GM12878 (cell line): ENCODE measurements around the gene IHH. TPM values are rescaled to one million over a fixed set of nuclear protein-coding genes. Genes with fewer than 3 reads are reported as not detected.

Experiments used
- ATAC-seq: fragments of 200-7000 bp; cut with Tn5 transposase; 3 replicates; pipeline ENCODE4 v1.9.1; 2020; ENCODE audit warnings: mild to moderate bottlenecking, moderate library complexity
- BruUV-seq: library from RNA; stranded (reverse); fragments of 400-500 nt; replicated peaks from 2 replicates; lab custom pipeline; 2021; lab: Mats Ljungman, UMichigan
- CTCF ChIA-PET: fragments of 300-600 bp; sonication (Branson Sonifier 250); formaldehyde crosslinking; extraction: SDS; loops from one replicate; lab custom pipeline; 2021; ENCODE audit warnings: inconsistent platforms; lab: Yijun Ruan, JAX
- POLR2A ChIA-PET: fragments of 350-600 bp; formaldehyde crosslinking; extraction: SDS; loops from one replicate; lab custom pipeline; 2021; ENCODE audit warnings: inconsistent platforms; lab: Charles Lee
- RAD21 ChIA-PET: fragments of 300-600 bp; sonication (Branson Sonifier 250); formaldehyde crosslinking; loops from one replicate; lab custom pipeline; 2023; ENCODE audit warnings: antibody characterized with exemption; ENCODE audit not compliant: unreplicated experiment; lab: Charles Lee
- SMC1A ChIA-PET: fragments of 300-600 bp; sonication (Branson Sonifier 250); formaldehyde crosslinking; loops from one replicate; lab custom pipeline; 2023; ENCODE audit not compliant: unreplicated experiment, uncharacterized antibody; lab: Charles Lee
- DNase-seq: peaks from one replicate; pipeline ENCODE4 v3.0.0-alpha.2; 2011; ENCODE audit warnings: low read depth, low spot score
- FAIRE-seq: peaks from 3 replicates; lab custom pipeline; 2011; peaks lifted over from hg19 to GRCh38; lab: Jason Lieb, UNC
- H2AFZ ChIP-seq: 2 replicates; pipeline ENCODE4 v1.6.0; 2011; ENCODE audit warnings: low read depth, low read length, control low read depth; ENCODE audit not compliant: control insufficient read depth
- H3K27ac ChIP-seq: 2 replicates; pipeline ENCODE4 v1.5.1; 2011; ENCODE audit warnings: control low read depth; ENCODE audit not compliant: control insufficient read depth, insufficient read depth
- H3K27me3 ChIP-seq, 2 experiments: replicated peaks in 1 of 2; 2 replicates each; pipeline versions ENCODE4 v1.6.0 to v1.6.1; 2011; ENCODE audit warnings: low read length in 1 of 2; ENCODE audit not compliant: control insufficient read depth in 2 of 2, insufficient read depth in 2 of 2
- H3K36me3 ChIP-seq, 2 experiments: 2 replicates each; pipeline ENCODE4 v1.5.1; 2011; ENCODE audit warnings: low read length in 1 of 2; ENCODE audit not compliant: control insufficient read depth in 2 of 2, insufficient read depth in 2 of 2
- H3K4me1 ChIP-seq: 2 replicates; pipeline ENCODE4 v1.6.1; 2011; ENCODE audit warnings: mild to moderate bottlenecking, low read length, moderate library complexity, mixed read lengths; ENCODE audit not compliant: control insufficient read depth, insufficient read depth
- H3K4me2 ChIP-seq: 2 replicates; pipeline ENCODE4 v1.6.0; 2011; ENCODE audit warnings: control low read depth; ENCODE audit not compliant: control insufficient read depth, insufficient read depth
- H3K4me3 ChIP-seq: fragments of 200-600 bp; sonication (generic); 2 replicates; pipeline ENCODE4 v1.5.1; 2016
- H3K79me2 ChIP-seq: 2 replicates; pipeline ENCODE4 v1.6.0; 2011; ENCODE audit warnings: low read length; ENCODE audit not compliant: control insufficient read depth, insufficient read depth
- H3K9ac ChIP-seq: 2 replicates; pipeline ENCODE4 v1.8.0; 2011; ENCODE audit warnings: low read length, control low read depth, mixed read lengths; ENCODE audit not compliant: control insufficient read depth, insufficient read depth
- H3K9me3 ChIP-seq: replicated peaks from 3 replicates; pipeline ENCODE4 v1.5.1; 2011; ENCODE audit warnings: mild to moderate bottlenecking, low read length; ENCODE audit not compliant: control insufficient read depth, insufficient read depth
- H4K20me1 ChIP-seq: 2 replicates; pipeline ENCODE4 v1.6.0; 2011; ENCODE audit not compliant: control insufficient read depth, insufficient read depth
- CBX3 ChIP-seq: fragments of 200-600 bp; sonication (generic); IDR thresholded peaks from 2 replicates; pipeline ENCODE4 v1.6.1; 2016; ENCODE audit warnings: low read depth, borderline replicate concordance
- CREB1 ChIP-seq: IDR thresholded peaks from 2 replicates; pipeline ENCODE4 v1.6.1; 2012; ENCODE audit warnings: low read depth, mild to moderate bottlenecking, inconsistent platforms
- HCFC1 ChIP-seq: fragments of 150-350 bp; IDR thresholded peaks from 2 replicates; pipeline ENCODE4 v1.6.1; 2014; ENCODE audit warnings: low read length
- MEF2A ChIP-seq: IDR thresholded peaks from 2 replicates; pipeline ENCODE4 v1.6.1; 2011; ENCODE audit warnings: low read depth, mild to moderate bottlenecking, low read length, moderate library complexity; ENCODE audit not compliant: insufficient read depth
- RB1 ChIP-seq: fragments of 450-650 bp; formaldehyde crosslinking; IDR thresholded peaks from 2 replicates; pipeline ENCODE4 v1.6.1; 2017; ENCODE audit warnings: mild to moderate bottlenecking, borderline replicate concordance
- RBBP5 ChIP-seq: fragments of 200-600 bp; sonication (generic); conservative IDR thresholded peaks from 2 replicates; pipeline ENCODE4 v1.6.1; 2016
- STAT3 ChIP-seq: IDR thresholded peaks from 2 replicates; pipeline ENCODE4 v1.6.1; 2011; ENCODE audit warnings: low read depth, low read length, improper control_type of control experiment
- ZNF24 ChIP-seq: fragments of 450-650 bp; IDR thresholded peaks from 2 replicates; pipeline ENCODE4 v1.6.1; 2017; ENCODE audit warnings: antibody characterized with exemption, mild to moderate bottlenecking
- ZZZ3 ChIP-seq: IDR thresholded peaks from 2 replicates; pipeline ENCODE4 v1.6.1; 2011; ENCODE audit warnings: low read depth; ENCODE audit not compliant: control insufficient read depth, insufficient read length
- WGBS: methylation state at CpG from one replicate; pipeline ENCODE4 v1.1.6; 2016; ENCODE audit warnings: low lambda C conversion rate; ENCODE audit not compliant: insufficient replicate concordance, insufficient coverage; ENCODE audit errors: missing lambda C conversion rate; 5-methylcytosine and 5-hydroxymethylcytosine counted together
- in situ Hi-C: fragments of 300-500 bp; cut with MboI; formaldehyde crosslinking; loops from 9 replicates; pipeline ENCODE4 v1.14.3; 2018; ENCODE audit warnings: mixed read lengths
- intact Hi-C: fragments of 100-400 bp; cut with micrococcal nuclease; formaldehyde crosslinking; loops from one replicate; pipeline ENCODE4 v1.14.2; 2022; ENCODE audit not compliant: unreplicated experiment
- polyA plus RNA-seq, 11 experiments: library from polyadenylated mRNA; depleted of rRNA in 4 of 11; unstranded in 6 of 11; stranded (reverse) in 5 of 11; fragments of >200 nt; fragmentation: Nextera tagmentation in 4 of 11; fragmentation: Illumina TruSeq in 1 of 11; extraction: Ambion mirVana in 4 of 11; extraction: Trizol in 1 of 11; gene quantifications; 1 replicate in 1 of 11; 2 replicates in 10 of 11; pipeline versions ENCODE4 v1.2.1 to v1.2.3, GENCODE V29; 2011 to 2016; ENCODE audit warnings: inconsistent platforms in 2 of 11, missing spikeins in 2 of 11, low read depth in 1 of 11
- total RNA-seq, 4 experiments: library from RNA; depleted of rRNA in 3 of 4; stranded (reverse); fragments of >200 nt in 3 of 4; fragmentation: Illumina TruSeq in 1 of 4; extraction: Trizol in 1 of 4; gene quantifications; 2 replicates each; pipeline versions ENCODE4 v1.2.1 to v1.2.3, GENCODE V29; 2013 to 2021

IHH gene
- total and polyA plus RNA-seq, 10 of the 15 experiments (the other 5 are each of a cell fraction or from before 2014, with no cell fraction given): 0.04 TPM; not detected in 9

DNA sequence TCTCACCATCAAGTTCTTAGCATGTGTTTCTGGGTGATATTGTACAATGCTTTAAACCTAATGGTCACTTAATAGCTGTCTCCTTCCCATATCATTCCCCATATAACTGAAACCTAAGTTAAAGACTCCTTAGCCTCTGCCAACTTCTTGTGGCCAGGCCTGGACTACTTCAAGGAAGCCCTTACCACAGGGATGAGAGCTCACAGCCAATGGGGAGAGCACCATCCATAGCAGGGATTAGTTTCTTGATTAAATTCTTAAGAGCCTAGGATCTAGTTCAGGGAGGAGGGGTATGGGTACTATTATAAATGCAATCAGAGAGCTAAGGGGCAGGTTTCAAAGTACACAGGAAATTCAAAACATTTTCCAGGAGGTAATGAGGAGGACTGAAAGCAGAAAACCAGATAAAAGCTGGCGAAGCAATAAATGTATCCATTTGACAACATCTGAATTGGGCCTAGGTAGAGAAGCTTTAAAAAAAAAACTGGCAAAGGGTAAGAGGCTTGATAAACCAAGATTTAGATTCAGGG lies 34.8 kb upstream of the IHH start:
- no peak overlapping the region for H3K9ac ChIP-seq
- H2AFZ ChIP-seq: no peak overlapping the region
- no peak for FAIRE-seq
- TF ChIP-seq CBX3 (no peak), ZNF24 (no peak), STAT3 (no peak), RB1 (no peak), MEF2A (no peak), HCFC1 (no peak), ZZZ3 (no peak)
- RAD21 ChIA-PET: interaction anchor here (1.9 kb wide), 1 partner anchor 8 kb away, joined by 6 read pairs; no protein-coding TSS in a partner anchor
- intact Hi-C loops (no loop called here), in situ Hi-C loops (no loop called here)
- H3K4me1 ChIP-seq: no peaks in the 10 kb centered on the region
- no peak overlapping the region for H3K27ac ChIP-seq
- no peaks in the 10 kb centered on the region for H3K36me3 ChIP-seq
- SMC1A ChIA-PET: interaction anchor here (0.9 to 1.2 kb wide), 3 partner anchors 8 to 30 kb away, joined by 3 to 4 read pairs (median 4); no protein-coding TSS in a partner anchor
- 82% methylated on average over 1 of the region's 1 CpG for WGBS
- CTCF ChIA-PET: interaction anchor here (0.7 to 2.5 kb wide), 5 partner anchors 9 to 22 kb away, joined by 3 to 8 read pairs (median 6); no protein-coding TSS in a partner anchor
- POLR2A ChIA-PET: interaction anchor here (0.5 kb wide), 1 partner anchor 19 kb away, joined by 10 read pairs; no protein-coding TSS in a partner anchor
- no peak for ATAC-seq
- H3K4me3 ChIP-seq: no peak overlapping the region
- no TSS peak for BruUV-seq
- H3K9me3 ChIP-seq: no peaks in the 10 kb centered on the region
- no peak overlapping the region for H3K4me2 ChIP-seq
- no peaks in the 10 kb centered on the region for H4K20me1 ChIP-seq
- H3K27me3 ChIP-seq: no peaks in the 10 kb centered on the region
- no peaks in the 10 kb centered on the region for H3K79me2 ChIP-seq
- no peak for DNase-seq

- SMC1A ChIA-PET: interaction anchor here (1.0 kb wide), 1 partner anchor 24 kb away, joined by 3 read pairs; no protein-coding TSS in a partner anchor
Measured at GRCh38 chr2:219094171-219094570, 33.5 kb upstream of the IHH start.

More at GRCh38 chr2:219094171-219094570, 33.5 kb upstream of the IHH start:
- Histone ChIP-seq H3K9me3 (no peaks in the 10 kb centered on the region), H3K36me3 (no peaks in the 10 kb centered on the region), H3K9ac (no peak overlapping the region), H3K4me1 (no peaks in the 10 kb centered on the region), H3K79me2 (no peaks in the 10 kb centered on the region), H3K27me3 (no peaks in the 10 kb centered on the region), H3K4me2 (no peak overlapping the region), H4K20me1 (no peaks in the 10 kb centered on the region), H2AFZ (no peak overlapping the region), H3K4me3 (no peak overlapping the region), H3K27ac (no peak overlapping the region)
- CTCF ChIA-PET: interaction anchor here (1.6 to 2.1 kb wide), 2 partner anchors 10 to 21 kb away, joined by 6 read pairs; no protein-coding TSS in a partner anchor
- intact Hi-C loops: no loop called here
- in situ Hi-C loops: no loop called here
- FAIRE-seq: no peak
- WGBS: 81% methylated on average over 3 of the region's 3 CpGs
- TF ChIP-seq CREB1 (no peak), RBBP5 (no peak)
- DNase-seq: no peak
- BruUV-seq: no TSS peak
- no peak for ATAC-seq
- POLR2A ChIA-PET: no interaction called here
- RAD21 ChIA-PET: interaction anchor here (1.9 kb wide), 1 partner anchor 9 kb away, joined by 6 read pairs; no protein-coding TSS in a partner anchor
